Stimulated activated naive B cell treated with anti-CD40 and anti-IgM and Interleukin-4, amounts not matched to agents 10 μg/mL and 1 μg/mL and 100 μg/mL, for 72 hours (primary cell): Measurements from ENCODE around the gene CKMT2.
A peak's percentile ranks its signal among the peaks of the same experiment; 100 is the strongest.

Experiments
- ATAC-seq, 2 donors: fragments of 150-1000 bp; cut with Tn5 transposase; replicated peaks; 2 replicates each; pipeline ENCODE4 v1.10.0; 2021; ENCODE audit warnings: moderate library complexity in 1 of 2
- DNase-seq: peaks from one replicate; pipeline ENCODE4 v3.0.0; 2021
- H3K27ac Mint-ChIP-seq: one replicate; pipeline ENCODE4 v1.8.0; 2022; ENCODE audit warnings: mild to moderate bottlenecking, mixed read lengths
- H3K27me3 Mint-ChIP-seq, 2 donors: one replicate each; pipeline ENCODE4 v1.8.0; 2022; ENCODE audit warnings: mixed read lengths in 2 of 2
- H3K36me3 Mint-ChIP-seq, 2 donors: one replicate each; pipeline ENCODE4 v1.8.0; 2022; ENCODE audit warnings: mixed read lengths in 2 of 2, mild to moderate bottlenecking in 1 of 2
- H3K4me1 Mint-ChIP-seq, 2 donors: one replicate each; pipeline ENCODE4 v1.8.0; 2022; ENCODE audit warnings: mixed read lengths in 2 of 2, mild to moderate bottlenecking in 1 of 2
- H3K4me3 Mint-ChIP-seq, 2 donors: one replicate each; pipeline ENCODE4 v1.8.0; 2022; ENCODE audit warnings: mild to moderate bottlenecking in 2 of 2, mixed read lengths in 2 of 2, moderate library complexity in 1 of 2
- H3K9me3 Mint-ChIP-seq, 2 donors: one replicate each; pipeline ENCODE4 v1.8.0; 2022; ENCODE audit warnings: mixed read lengths in 2 of 2, mild to moderate bottlenecking in 1 of 2

CKMT2 gene

DNA sequence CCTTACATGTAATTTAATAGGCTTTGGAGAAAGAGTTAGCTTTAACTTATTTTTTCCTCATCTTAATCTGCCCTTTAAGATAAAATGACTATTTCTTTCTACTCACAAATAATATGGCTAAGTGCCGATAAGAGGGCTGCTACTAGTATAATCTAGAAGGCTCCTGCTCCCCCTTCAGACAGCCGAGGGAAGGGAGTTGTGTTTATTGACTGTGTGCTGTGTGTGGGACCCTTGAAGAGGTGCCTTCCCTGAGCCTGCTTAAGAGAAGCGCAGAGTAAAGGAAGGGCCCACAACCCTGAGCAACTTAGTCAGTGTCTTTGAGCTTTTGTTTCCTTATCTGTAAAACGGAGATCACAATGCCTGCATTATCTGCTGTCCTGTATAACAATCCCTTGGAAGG is 28.1 kb upstream of the CKMT2 start:
- no peak overlapping the region for H3K27ac Mint-ChIP-seq
- no peak overlapping the region for H3K4me3 Mint-ChIP-seq
- no peaks in the 10 kb centered on the region for H3K27me3 Mint-ChIP-seq
- no peaks in the 10 kb centered on the region for H3K36me3 Mint-ChIP-seq
- ATAC-seq (no peak), DNase-seq (no peak)
- no peaks in the 10 kb centered on the region for H3K9me3 Mint-ChIP-seq
- peaks cover 0 to 3% of the 10 kb centered on the region in 2 donors for H3K4me1 Mint-ChIP-seq

DNA sequence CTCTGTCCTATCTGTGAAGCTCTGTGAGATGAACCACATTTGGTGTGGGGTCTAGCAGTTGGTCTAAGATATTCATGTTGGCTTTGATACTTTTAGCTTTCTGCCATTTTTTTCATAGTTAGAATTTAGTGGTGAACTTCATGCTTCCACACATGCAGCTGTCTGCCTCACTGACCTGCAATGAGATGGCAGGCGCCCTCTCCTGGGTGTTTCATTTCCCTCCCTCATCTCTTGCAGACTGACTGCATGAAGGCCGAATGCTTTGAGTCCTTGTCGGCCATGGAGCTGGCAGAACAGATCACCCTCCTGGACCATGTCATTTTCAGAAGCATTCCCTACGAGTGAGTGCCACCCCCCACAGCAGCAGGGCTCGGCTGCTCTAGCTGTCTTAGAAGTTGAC is 26.1 kb upstream of the CKMT2 start:
- Mint-ChIP-seq H3K9me3 (no peaks in the 10 kb centered on the region), H3K4me1 (peaks cover 0 to 3% of the 10 kb centered on the region in 2 donors), H3K36me3 (no peaks in the 10 kb centered on the region), H3K27me3 (no peaks in the 10 kb centered on the region), H3K4me3 (no peak overlapping the region), H3K27ac (no peak overlapping the region)
- no peak for DNase-seq
- ATAC-seq, result no peak

GRCh38 chr5:81208904-81209303 is 24.2 kb upstream of the CKMT2 start:
- no peaks in the 10 kb centered on the region for H3K27me3 Mint-ChIP-seq
- H3K27ac Mint-ChIP-seq, result no peak overlapping the region
- H3K9me3 Mint-ChIP-seq, result no peaks in the 10 kb centered on the region
- H3K36me3 Mint-ChIP-seq, result no peaks in the 10 kb centered on the region
- H3K4me3 Mint-ChIP-seq, result no peak overlapping the region
- DNase-seq (no peak), ATAC-seq (no peak)
- H3K4me1 Mint-ChIP-seq, result peaks cover 0 to 3% of the 10 kb centered on the region in 2 donors

DNA sequence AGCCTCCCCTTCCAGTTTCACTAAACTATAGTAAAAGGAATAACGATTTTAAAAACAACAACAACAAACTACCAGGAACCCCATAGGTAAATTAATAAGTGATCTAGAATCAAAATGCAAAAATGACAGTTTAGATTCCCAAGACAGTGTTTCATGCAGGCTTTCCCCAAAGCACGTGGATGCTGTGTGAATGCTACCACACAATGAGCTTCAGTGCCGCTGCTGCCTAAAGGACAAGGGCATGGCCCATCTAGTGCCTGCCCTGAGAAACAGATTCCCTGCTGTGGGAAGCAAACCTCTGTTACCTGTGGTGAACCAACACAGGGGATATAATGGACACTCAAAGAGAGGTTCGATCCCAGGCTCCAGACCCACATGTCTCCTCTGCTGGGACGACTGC is 23.7 kb upstream of the CKMT2 start:
- H3K27ac Mint-ChIP-seq, result no peak overlapping the region
- no peaks in the 10 kb centered on the region for H3K36me3 Mint-ChIP-seq
- ATAC-seq (no peak), DNase-seq (no peak)
- H3K4me3 Mint-ChIP-seq, result no peak overlapping the region
- no peaks in the 10 kb centered on the region for H3K27me3 Mint-ChIP-seq
- peaks cover 0 to 3% of the 10 kb centered on the region in 2 donors for H3K4me1 Mint-ChIP-seq
- H3K9me3 Mint-ChIP-seq, result no peaks in the 10 kb centered on the region

DNA sequence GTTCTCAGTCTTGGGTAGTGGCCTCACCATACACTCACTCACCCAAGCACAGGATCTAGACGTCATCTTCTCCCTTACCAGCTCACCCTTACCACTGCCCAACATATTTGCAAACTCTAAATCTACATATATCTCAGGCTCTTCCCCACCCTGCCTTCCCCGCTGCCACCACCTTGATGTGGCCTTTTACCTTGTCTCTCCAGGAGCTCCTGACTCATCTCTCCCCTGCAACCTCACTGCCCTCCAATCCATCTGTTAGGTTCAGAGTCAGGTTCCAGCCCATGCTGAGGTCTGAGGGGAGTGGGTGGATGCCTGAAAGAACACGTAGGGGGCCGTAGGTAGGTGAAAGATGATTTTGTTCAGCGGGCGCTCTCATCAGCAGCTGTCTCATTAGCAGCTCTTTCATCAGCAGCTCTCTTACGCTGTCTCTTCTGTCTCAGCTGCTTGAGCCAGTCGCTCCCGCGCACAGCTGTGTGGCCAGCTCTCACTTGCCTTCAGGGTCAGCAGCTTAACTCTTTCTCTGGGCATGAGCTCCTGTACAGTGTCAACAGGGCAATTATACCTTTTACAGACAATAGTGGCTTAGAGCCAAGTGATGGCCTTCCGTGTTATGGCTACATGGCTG is 23.1 kb upstream of the CKMT2 start:
- DNase-seq (no peak), ATAC-seq (peak in 1 of 2 donors; percentile 22)
- H3K4me3 Mint-ChIP-seq, result no peak overlapping the region
- H3K4me1 Mint-ChIP-seq, result peaks cover 0 to 3% of the 10 kb centered on the region in 2 donors
- H3K27ac Mint-ChIP-seq, result no peak overlapping the region
- no peaks in the 10 kb centered on the region for H3K9me3 Mint-ChIP-seq
- H3K36me3 Mint-ChIP-seq, result no peaks in the 10 kb centered on the region
- H3K27me3 Mint-ChIP-seq, result no peaks in the 10 kb centered on the region

GRCh38 chr5:81212211-81212751 is 20.8 kb upstream of the CKMT2 start:
- peaks cover 0 to 3% of the 10 kb centered on the region in 2 donors for H3K4me1 Mint-ChIP-seq
- H3K9me3 Mint-ChIP-seq, result no peaks in the 10 kb centered on the region
- no peaks in the 10 kb centered on the region for H3K36me3 Mint-ChIP-seq
- ATAC-seq, result peak; percentile 46 to 81
- H3K4me3 Mint-ChIP-seq, result peak overlapping the region in 1 of 2 donors; percentile 39
- DNase-seq, result peak; percentile 32
- H3K27ac Mint-ChIP-seq, result peak overlapping the region; percentile 28
- H3K27me3 Mint-ChIP-seq, result no peaks in the 10 kb centered on the region

DNA sequence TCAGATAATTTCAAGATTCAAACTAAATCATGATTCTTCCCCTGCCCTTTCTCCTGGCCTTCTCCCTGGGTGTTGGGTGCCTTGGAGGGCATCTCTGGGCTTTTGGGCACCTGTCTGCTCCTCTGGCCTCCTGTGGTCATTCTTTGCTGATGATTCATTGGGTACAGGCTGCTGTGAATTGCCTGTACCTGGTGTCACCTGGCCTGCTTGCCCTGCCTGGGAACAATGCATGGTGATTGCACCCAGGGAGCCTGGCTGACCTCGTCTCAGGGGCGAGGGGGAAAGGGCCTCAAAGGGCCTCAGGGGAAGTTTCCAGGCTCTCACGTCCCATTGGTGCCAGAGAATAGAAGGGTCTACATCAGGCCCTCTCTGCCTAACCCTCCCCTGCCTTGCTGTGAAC is 20.1 kb upstream of the CKMT2 start:
- Mint-ChIP-seq H3K27ac (no peak overlapping the region), H3K36me3 (no peaks in the 10 kb centered on the region), H3K9me3 (no peaks in the 10 kb centered on the region), H3K27me3 (no peaks in the 10 kb centered on the region), H3K4me1 (peaks cover 0 to 3% of the 10 kb centered on the region in 2 donors), H3K4me3 (no peak overlapping the region)
- DNase-seq (no peak), ATAC-seq (no peak)

DNA sequence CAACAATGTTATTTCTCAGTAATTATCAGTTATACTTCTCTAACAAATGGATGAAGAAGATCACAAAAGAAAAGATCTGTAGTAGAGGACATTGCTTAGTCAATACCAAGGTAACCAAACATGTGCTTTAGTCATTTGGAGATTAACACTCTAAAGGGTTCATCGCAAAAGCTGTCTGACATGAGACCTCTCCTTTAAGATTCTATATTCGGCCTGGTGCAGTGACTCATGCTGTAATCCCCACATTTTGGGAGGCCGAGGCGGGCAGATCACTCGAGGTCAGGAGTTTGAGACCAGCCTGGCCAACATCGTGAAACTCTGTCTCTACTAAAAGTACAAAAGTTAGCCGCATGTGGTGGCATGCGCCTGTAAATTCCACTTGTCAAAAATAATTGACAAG is 18.3 kb upstream of the CKMT2 start:
- no peak overlapping the region for H3K4me3 Mint-ChIP-seq
- H3K4me1 Mint-ChIP-seq, result peaks cover 0 to 2% of the 10 kb centered on the region in 2 donors
- H3K36me3 Mint-ChIP-seq, result no peaks in the 10 kb centered on the region
- no peak for ATAC-seq
- H3K9me3 Mint-ChIP-seq, result no peaks in the 10 kb centered on the region
- no peaks in the 10 kb centered on the region for H3K27me3 Mint-ChIP-seq
- DNase-seq, result no peak
- no peak overlapping the region for H3K27ac Mint-ChIP-seq

GRCh38 chr5:81216152-81216551 is 17.0 kb upstream of the CKMT2 start:
- no peaks in the 10 kb centered on the region for H3K36me3 Mint-ChIP-seq
- H3K4me3 Mint-ChIP-seq, result no peak overlapping the region
- H3K9me3 Mint-ChIP-seq, result no peaks in the 10 kb centered on the region
- ATAC-seq, result no peak
- no peaks in the 10 kb centered on the region for H3K27me3 Mint-ChIP-seq
- H3K4me1 Mint-ChIP-seq, result no peaks in the 10 kb centered on the region
- H3K27ac Mint-ChIP-seq, result no peak overlapping the region
- no peak for DNase-seq

DNA sequence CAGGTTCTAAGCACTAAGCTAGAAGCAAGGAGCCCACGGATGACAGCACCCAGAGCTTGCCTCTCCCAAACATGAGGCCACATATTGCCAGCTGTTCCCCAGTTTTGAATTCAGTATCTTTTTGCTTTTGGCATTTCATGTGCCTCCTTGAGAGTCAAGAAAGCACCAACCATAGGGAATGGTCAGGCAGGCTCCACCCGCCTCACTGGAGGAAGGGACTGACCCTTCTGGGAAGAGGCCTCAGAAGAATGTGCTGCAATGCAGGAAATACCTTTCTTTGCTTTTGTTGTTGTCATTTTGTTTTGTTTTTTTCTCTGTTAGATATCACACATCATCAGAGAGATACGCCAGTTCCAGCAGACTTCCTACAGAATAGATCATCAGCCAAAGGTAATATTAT is 13.7 kb upstream of the CKMT2 start:
- Mint-ChIP-seq H3K27ac (no peak overlapping the region), H3K27me3 (no peaks in the 10 kb centered on the region), H3K9me3 (no peaks in the 10 kb centered on the region), H3K36me3 (no peaks in the 10 kb centered on the region), H3K4me1 (no peaks in the 10 kb centered on the region), H3K4me3 (no peak overlapping the region)
- DNase-seq (no peak), ATAC-seq (no peak)

- no peaks in the 10 kb centered on the region for H3K4me1 Mint-ChIP-seq
- no peaks in the 10 kb centered on the region for H3K36me3 Mint-ChIP-seq
- ATAC-seq, result no peak
- no peak overlapping the region for H3K27ac Mint-ChIP-seq
- DNase-seq, result no peak
- no peaks in the 10 kb centered on the region for H3K9me3 Mint-ChIP-seq
- H3K4me3 Mint-ChIP-seq, result no peak overlapping the region
- H3K27me3 Mint-ChIP-seq, result no peaks in the 10 kb centered on the region
Observed at GRCh38 chr5:81222285-81222684, 10.8 kb upstream of the CKMT2 start.

DNA sequence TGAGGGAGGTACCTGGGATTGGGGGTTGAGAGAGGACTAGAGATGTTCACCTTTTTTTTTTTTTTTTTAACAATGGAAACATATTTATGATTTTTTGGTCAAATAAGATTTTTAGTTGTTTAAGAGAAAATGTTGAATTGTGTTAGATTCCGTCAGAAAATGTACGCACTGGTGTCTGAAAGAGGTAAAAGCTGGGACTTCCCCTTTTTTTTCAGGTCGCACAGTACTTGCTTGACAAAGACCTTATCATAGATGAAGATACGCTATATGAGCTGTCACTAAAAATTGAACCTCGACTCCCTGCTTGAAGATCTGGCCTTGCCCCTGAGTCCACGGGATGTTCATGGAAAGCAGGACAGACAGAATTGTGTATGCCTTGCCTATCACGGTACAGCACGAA is 7.7 kb upstream of the CKMT2 start:
- Mint-ChIP-seq H3K4me3 (no peak overlapping the region), H3K27me3 (no peaks in the 10 kb centered on the region), H3K36me3 (no peaks in the 10 kb centered on the region), H3K27ac (no peak overlapping the region), H3K9me3 (no peaks in the 10 kb centered on the region), H3K4me1 (no peaks in the 10 kb centered on the region)
- ATAC-seq, result no peak
- DNase-seq, result no peak

DNA sequence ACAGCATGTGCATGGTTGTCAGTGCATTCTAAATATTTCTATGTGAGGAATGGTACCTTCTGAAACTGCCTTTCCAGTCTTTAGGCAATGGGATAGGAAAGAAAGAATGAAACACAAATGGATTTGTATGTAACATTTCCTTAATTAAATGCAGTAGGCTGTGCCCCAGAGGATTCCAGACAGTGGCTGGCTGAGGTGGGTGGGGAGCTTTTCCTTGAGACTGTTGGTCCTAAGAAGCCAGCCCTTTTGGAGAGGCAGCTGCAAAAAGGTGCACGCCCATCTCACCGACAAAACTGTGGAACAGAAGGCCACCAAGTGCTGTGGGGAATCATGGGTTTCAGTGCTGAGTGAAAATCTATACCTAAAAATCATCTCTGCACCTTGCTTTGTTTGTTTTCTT is 6.8 kb upstream of the CKMT2 start:
- no peak overlapping the region for H3K27ac Mint-ChIP-seq
- no peaks in the 10 kb centered on the region for H3K27me3 Mint-ChIP-seq
- H3K36me3 Mint-ChIP-seq, result no peaks in the 10 kb centered on the region
- H3K9me3 Mint-ChIP-seq, result no peaks in the 10 kb centered on the region
- ATAC-seq (no peak), DNase-seq (no peak)
- no peaks in the 10 kb centered on the region for H3K4me1 Mint-ChIP-seq
- H3K4me3 Mint-ChIP-seq, result no peak overlapping the region

GRCh38 chr5:81226949-81227348 is 6.2 kb upstream of the CKMT2 start:
- Mint-ChIP-seq H3K4me3 (no peak overlapping the region), H3K27me3 (no peaks in the 10 kb centered on the region), H3K4me1 (no peaks in the 10 kb centered on the region), H3K36me3 (no peaks in the 10 kb centered on the region), H3K27ac (no peak overlapping the region), H3K9me3 (no peaks in the 10 kb centered on the region)
- DNase-seq, result no peak
- ATAC-seq, result no peak

- Mint-ChIP-seq H3K27me3 (peaks cover 0 to 3% of the 10 kb centered on the region in 2 donors), H3K4me1 (peaks cover 2 to 4% of the 10 kb centered on the region in 2 donors), H3K9me3 (no peaks in the 10 kb centered on the region), H3K36me3 (no peaks in the 10 kb centered on the region), H3K27ac (no peak overlapping the region), H3K4me3 (no peak overlapping the region)
- no peak for ATAC-seq
- no peak for DNase-seq
Observed at GRCh38 chr5:81228084-81228483, 5.0 kb upstream of the CKMT2 start.
